H9 (cell line): ENCODE measurements around the gene UBAC1. TPM values are rescaled to one million over a fixed set of nuclear protein-coding genes. Genes with fewer than 3 reads are reported as not detected.

Experiments
- DNase-seq: peaks from one replicate; pipeline ENCODE4 v3.0.0-alpha.2; 2017
- H2AFZ ChIP-seq: one replicate; pipeline ENCODE4 v1.6.1; 2013; ENCODE audit warnings: mild to moderate bottlenecking, low read length, control low read depth, moderate library complexity
- H2AK5ac ChIP-seq: 2 replicates; pipeline ENCODE4 v1.6.1; 2013; ENCODE audit warnings: low read length, control low read depth, mixed read lengths; ENCODE audit not compliant: insufficient read length
- H2BK120ac ChIP-seq: one replicate; pipeline ENCODE4 v1.6.1; 2013; ENCODE audit warnings: low read depth, mild to moderate bottlenecking, low read length, control low read depth, inconsistent platforms; ENCODE audit not compliant: poor library complexity, severe bottlenecking
- H2BK12ac ChIP-seq: 2 replicates; pipeline ENCODE4 v1.6.1; 2013; ENCODE audit warnings: low read length, control low read depth, mixed read lengths, low read depth; ENCODE audit not compliant: insufficient read length
- H2BK15ac ChIP-seq: 2 replicates; pipeline ENCODE4 v1.6.1; 2013; ENCODE audit warnings: low read depth, low read length, control low read depth
- H2BK20ac ChIP-seq: one replicate; pipeline ENCODE4 v1.6.1; 2013; ENCODE audit warnings: low read depth, mild to moderate bottlenecking, low read length, control low read depth, inconsistent platforms; ENCODE audit not compliant: poor library complexity, severe bottlenecking
- H2BK5ac ChIP-seq: 2 replicates; pipeline ENCODE4 v1.6.1; 2013; ENCODE audit warnings: low read length, control low read depth, mixed read lengths; ENCODE audit not compliant: insufficient read length
- H3K14ac ChIP-seq: 2 replicates; pipeline ENCODE4 v1.6.1; 2013; ENCODE audit warnings: low read length, control low read depth; ENCODE audit not compliant: insufficient read depth
- H3K18ac ChIP-seq: 2 replicates; pipeline ENCODE4 v1.6.1; 2013; ENCODE audit warnings: low read depth, mild to moderate bottlenecking, mixed read lengths, low read length, control low read depth; ENCODE audit not compliant: insufficient read length
- H3K23ac ChIP-seq: 2 replicates; pipeline ENCODE4 v1.6.1; 2013; ENCODE audit warnings: low read length, control low read depth, mixed read lengths, low read depth; ENCODE audit not compliant: insufficient read length
- H3K23me2 ChIP-seq: 2 replicates; pipeline ENCODE4 v1.6.1; 2013; ENCODE audit warnings: low read depth, mild to moderate bottlenecking, mixed read lengths, low read length, control low read depth; ENCODE audit not compliant: insufficient read length, poor library complexity, severe bottlenecking
- H3K27ac ChIP-seq: 2 replicates; pipeline ENCODE4 v1.5.1; 2013; ENCODE audit warnings: low read length, control low read depth, mixed read lengths, low read depth; ENCODE audit not compliant: insufficient read length
- H3K27me3 ChIP-seq: 2 replicates; pipeline ENCODE4 v1.6.1; 2013; ENCODE audit warnings: low read length, control low read depth, inconsistent platforms; ENCODE audit not compliant: insufficient read depth
- H3K4ac ChIP-seq: 2 replicates; pipeline ENCODE4 v1.6.1; 2013; ENCODE audit warnings: low read depth, mild to moderate bottlenecking, control low read depth, inconsistent platforms, low read length, moderate library complexity
- H3K4me1 ChIP-seq: 2 replicates; pipeline ENCODE4 v1.6.1; 2013; ENCODE audit warnings: low read length, control low read depth, inconsistent platforms; ENCODE audit not compliant: insufficient read depth
- H3K4me2 ChIP-seq: 2 replicates; pipeline ENCODE4 v1.6.1; 2013; ENCODE audit warnings: low read length, control low read depth, mixed read lengths; ENCODE audit not compliant: insufficient read length, insufficient read depth
- H3K56ac ChIP-seq: 2 replicates; pipeline ENCODE4 v1.6.1; 2013; ENCODE audit warnings: low read depth, mild to moderate bottlenecking, mixed read lengths, low read length, control low read depth; ENCODE audit not compliant: insufficient read length
- H3K79me1 ChIP-seq: 2 replicates; pipeline ENCODE4 v1.6.1; 2013; ENCODE audit warnings: low read depth, mild to moderate bottlenecking, moderate library complexity, low read length, control low read depth, inconsistent platforms; ENCODE audit not compliant: insufficient read depth, poor library complexity, severe bottlenecking
- H3K79me2 ChIP-seq: 2 replicates; pipeline ENCODE4 v1.6.1; 2013; ENCODE audit warnings: low read length, control low read depth, inconsistent platforms; ENCODE audit not compliant: insufficient read depth
- H3K9ac ChIP-seq: 2 replicates; pipeline ENCODE4 v1.6.1; 2013; ENCODE audit warnings: low read length, control low read depth, mixed read lengths; ENCODE audit not compliant: insufficient read length; ENCODE audit errors: extremely low read depth
- H3K9me3 ChIP-seq: one replicate; pipeline ENCODE4 v1.6.1; 2013; ENCODE audit warnings: low read depth, low read length, inconsistent platforms; ENCODE audit not compliant: control insufficient read depth
- H3T11ph ChIP-seq: one replicate; pipeline ENCODE4 v1.6.1; 2013; ENCODE audit warnings: mild to moderate bottlenecking, low read length, control low read depth, inconsistent platforms
- H4K20me1 ChIP-seq: one replicate; pipeline ENCODE4 v1.6.1; 2013; ENCODE audit not compliant: control insufficient read depth, insufficient read length, insufficient read depth
- H4K5ac ChIP-seq: 2 replicates; pipeline ENCODE4 v1.6.1; 2013; ENCODE audit warnings: low read depth, mild to moderate bottlenecking, mixed read lengths, low read length, control low read depth; ENCODE audit not compliant: insufficient read length
- H4K8ac ChIP-seq: replicated peaks from 2 replicates; pipeline ENCODE4 v1.6.1; 2013; ENCODE audit warnings: low read length, control low read depth, mixed read lengths, low read depth; ENCODE audit not compliant: insufficient read length
- H4K91ac ChIP-seq: 2 replicates; pipeline ENCODE4 v1.6.1; 2013; ENCODE audit warnings: low read depth, mild to moderate bottlenecking, moderate library complexity, mixed read lengths, low read length, control low read depth; ENCODE audit not compliant: insufficient read length
- H3K27ac Mint-ChIP-seq, 3 experiments: 2 replicates in 2 of 3; 3 replicates in 1 of 3; pipeline ENCODE4 v1.8.0; 2020 to 2021; ENCODE audit warnings: mixed read lengths in 3 of 3, mild to moderate bottlenecking in 1 of 3, moderate library complexity in 1 of 3
- H3K27me3 Mint-ChIP-seq: 2 replicates; pipeline ENCODE4 v1.8.0; 2021; ENCODE audit warnings: low read depth, mild to moderate bottlenecking, moderate library complexity, mixed read lengths
- H3K36me3 Mint-ChIP-seq, 3 experiments: 2 replicates in 2 of 3; 3 replicates in 1 of 3; pipeline ENCODE4 v1.8.0; 2020 to 2021; ENCODE audit warnings: low read depth in 3 of 3, mixed read lengths in 3 of 3; ENCODE audit not compliant: insufficient read depth in 1 of 3
- H3K4me1 Mint-ChIP-seq, 2 experiments: 2 replicates each; pipeline ENCODE4 v1.8.0; 2020; ENCODE audit warnings: mixed read lengths in 2 of 2
- H3K4me3 Mint-ChIP-seq, 2 experiments: 2 replicates in 1 of 2; 3 replicates in 1 of 2; pipeline ENCODE4 v1.8.0; 2020 to 2021; ENCODE audit warnings: mild to moderate bottlenecking in 2 of 2, mixed read lengths in 2 of 2, moderate library complexity in 1 of 2
- H3K9me3 Mint-ChIP-seq, 2 experiments: 2 replicates in 1 of 2; 3 replicates in 1 of 2; pipeline ENCODE4 v1.8.0; 2020; ENCODE audit warnings: mild to moderate bottlenecking in 2 of 2, mixed read lengths in 2 of 2, moderate library complexity in 1 of 2
- WGBS: extraction: QIAGEN DNeasy Blood & Tissue Kit; methylation state at CpG from one replicate; pipeline ENCODE4 v1.1.7; 2013; ENCODE audit warnings: missing lambda C conversion rate, low lambda C conversion rate, mixed read lengths; ENCODE audit not compliant: insufficient read length; ENCODE audit errors: extremely low coverage; 5-methylcytosine and 5-hydroxymethylcytosine counted together
- total RNA-seq: library from RNA; stranded (reverse); gene quantifications from 2 replicates; pipeline ENCODE4 v1.2.1, GENCODE V29; 2021
- TF ChIP-seq, protein P1 (sequence below): fragments of 200-600 bp; sonication (generic); conservative IDR thresholded peaks from 3 replicates; pipeline ENCODE4 v1.8.0; 2021; ENCODE audit warnings: antibody characterized with exemption, mild to moderate bottlenecking

The UBAC1 gene
- total RNA-seq, 1 experiment from 2014 or later: 47.5 TPM

DNA sequence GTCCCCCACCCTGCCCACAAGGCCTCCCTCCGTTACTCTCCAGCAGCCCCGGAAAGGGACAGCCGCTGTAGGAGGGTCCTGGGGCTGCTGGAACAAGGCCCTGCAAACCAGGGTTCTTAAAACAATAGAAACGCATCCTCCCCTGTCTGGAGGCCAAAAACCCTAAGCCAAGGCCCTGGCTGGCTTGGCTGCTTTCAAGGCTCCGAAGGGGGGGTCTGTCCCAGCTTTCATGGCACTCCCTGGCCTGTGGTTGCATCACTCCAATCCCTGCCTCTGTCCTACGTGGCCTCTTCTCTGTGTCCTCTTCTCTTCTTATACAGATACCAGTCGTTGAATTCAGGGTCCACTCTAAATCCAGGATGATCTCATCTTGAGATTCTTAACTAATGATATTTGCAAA, 7.4 kb upstream of the UBAC1 start:
- no peak overlapping the region for H4K5ac ChIP-seq
- no peak overlapping the region for H2BK15ac ChIP-seq
- no peak overlapping the region for H3K27ac ChIP-seq
- no peak for DNase-seq
- no peak overlapping the region for H3K4me3 Mint-ChIP-seq
- no peaks in the 10 kb centered on the region for H3K36me3 Mint-ChIP-seq
- no peak overlapping the region for H3K23ac ChIP-seq
- H3K18ac ChIP-seq: no peak overlapping the region
- no peak overlapping the region for H3K4ac ChIP-seq
- H3K79me2 ChIP-seq: no peaks in the 10 kb centered on the region
- WGBS: no CpG with 5 or more reads among the region's 7 CpGs
- H3K56ac ChIP-seq: no peak overlapping the region
- no peaks in the 10 kb centered on the region for H3K23me2 ChIP-seq
- no peak overlapping the region; the same call in 1 of the 2 replicates for H3K14ac ChIP-seq
- TF ChIP-seq, protein P1, sequence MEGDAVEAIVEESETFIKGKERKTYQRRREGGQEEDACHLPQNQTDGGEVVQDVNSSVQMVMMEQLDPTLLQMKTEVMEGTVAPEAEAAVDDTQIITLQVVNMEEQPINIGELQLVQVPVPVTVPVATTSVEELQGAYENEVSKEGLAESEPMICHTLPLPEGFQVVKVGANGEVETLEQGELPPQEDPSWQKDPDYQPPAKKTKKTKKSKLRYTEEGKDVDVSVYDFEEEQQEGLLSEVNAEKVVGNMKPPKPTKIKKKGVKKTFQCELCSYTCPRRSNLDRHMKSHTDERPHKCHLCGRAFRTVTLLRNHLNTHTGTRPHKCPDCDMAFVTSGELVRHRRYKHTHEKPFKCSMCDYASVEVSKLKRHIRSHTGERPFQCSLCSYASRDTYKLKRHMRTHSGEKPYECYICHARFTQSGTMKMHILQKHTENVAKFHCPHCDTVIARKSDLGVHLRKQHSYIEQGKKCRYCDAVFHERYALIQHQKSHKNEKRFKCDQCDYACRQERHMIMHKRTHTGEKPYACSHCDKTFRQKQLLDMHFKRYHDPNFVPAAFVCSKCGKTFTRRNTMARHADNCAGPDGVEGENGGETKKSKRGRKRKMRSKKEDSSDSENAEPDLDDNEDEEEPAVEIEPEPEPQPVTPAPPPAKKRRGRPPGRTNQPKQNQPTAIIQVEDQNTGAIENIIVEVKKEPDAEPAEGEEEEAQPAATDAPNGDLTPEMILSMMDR: no peak
- H4K8ac ChIP-seq: no peak overlapping the region
- no peak overlapping the region for H2BK120ac ChIP-seq
- H3T11ph ChIP-seq: no peak overlapping the region
- no peak overlapping the region for H2BK5ac ChIP-seq
- no peak overlapping the region for H2BK12ac ChIP-seq
- H3K79me1 ChIP-seq: no peaks in the 10 kb centered on the region
- H3K9ac ChIP-seq: no peak overlapping the region
- no peaks in the 10 kb centered on the region for H3K27me3 ChIP-seq
- no peak overlapping the region for H3K4me2 ChIP-seq
- H3K27ac Mint-ChIP-seq: peak overlapping the region in 1 of 3 experiments; percentile 10; a peak in 1 of 7 replicates
- no peak overlapping the region for H2AFZ ChIP-seq
- peaks cover 2 to 4% of the 10 kb centered on the region in 2 experiments; a peak in 3 of 5 replicates for H3K9me3 Mint-ChIP-seq
- H4K91ac ChIP-seq: no peak overlapping the region
- peaks cover 3% of the 10 kb centered on the region for H4K20me1 ChIP-seq
- no peak overlapping the region for H2AK5ac ChIP-seq
- no peak overlapping the region for H2BK20ac ChIP-seq
- no peaks in the 10 kb centered on the region for H3K9me3 ChIP-seq
- H3K27me3 Mint-ChIP-seq: peaks cover 1% of the 10 kb centered on the region; the same call in 1 of the 2 replicates
- peaks cover 13 to 29% of the 10 kb centered on the region in 2 experiments for H3K4me1 Mint-ChIP-seq
- H3K4me1 ChIP-seq: peaks cover 2% of the 10 kb centered on the region; the same call in 1 of the 2 replicates
